HS-5 (cell line): ENCODE results near the gene CHMP4B.

Experiments
- DNase-seq: peaks from one replicate; pipeline ENCODE4 v3.0.0-alpha.2; 2012; ENCODE audit warnings: low read depth

CHMP4B gene

DNA sequence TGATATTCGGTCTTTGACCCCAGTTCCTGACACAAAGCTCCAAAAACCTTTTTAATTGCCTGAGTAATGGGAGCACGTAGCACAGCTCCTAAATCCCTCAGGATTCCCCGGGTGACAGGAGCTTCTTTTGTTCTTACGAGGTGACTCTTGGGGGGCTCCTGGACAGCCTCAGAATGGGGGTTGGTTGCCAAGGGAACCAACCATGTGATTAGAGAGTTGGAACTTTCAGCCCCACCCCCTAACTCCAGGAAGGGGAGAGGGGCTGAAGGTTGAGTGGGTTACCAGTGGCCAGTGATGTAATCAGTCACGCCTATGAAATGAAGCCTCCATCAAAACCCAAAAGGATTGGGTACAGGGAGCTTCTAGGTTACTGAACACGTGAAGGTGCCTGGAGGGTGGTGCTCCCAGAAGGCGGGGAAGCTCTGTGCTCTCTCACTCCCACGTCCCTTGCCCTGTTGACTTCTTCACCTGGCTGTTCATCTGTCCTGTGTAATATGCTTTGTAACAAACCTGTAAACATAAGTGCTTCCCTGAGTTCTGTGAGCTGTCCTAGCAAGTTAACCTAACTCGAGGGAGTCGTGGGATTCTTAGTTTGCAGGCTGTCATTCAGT, 89.5 kb downstream of the CHMP4B start:
- DNase-seq = no peak

GRCh38 chr20:33901132-33901523, 90.0 kb downstream of the CHMP4B start:
- no peak for DNase-seq

- no peak for DNase-seq
Observed at GRCh38 chr20:33902011-33902410, 90.9 kb downstream of the CHMP4B start.
